SK-N-SH (cell line): ENCODE measurements around the gene RAB17. TPM values are rescaled to one million over a fixed set of nuclear protein-coding genes. Genes with fewer than 3 reads are reported as not detected.

Experiments
- CTCF ChIA-PET: fragments of 300-600, 350-600 bp; formaldehyde crosslinking; extraction: SDS; loops from one replicate; lab custom pipeline; 2021; lab: Yijun Ruan, JAX
- POLR2A ChIA-PET: fragments of 350-600 bp; sonication (Branson Sonifier 250); formaldehyde crosslinking; extraction: SDS; loops from one replicate; lab custom pipeline; 2020; ENCODE audit warnings: antibody characterized with exemption, inconsistent platforms; lab: Yijun Ruan, JAX
- DNase-seq: peaks from one replicate; pipeline ENCODE4 v3.0.0; 2012
- H2AFZ ChIP-seq: fragments of 200-600 bp; sonication (generic); 2 replicates; pipeline ENCODE4 v1.8.1; 2016; ENCODE audit warnings: antibody characterized with exemption, mild to moderate bottlenecking, low read depth
- H3F3A ChIP-seq: fragments of 200-600 bp; sonication (generic); replicated peaks from 2 replicates; pipeline ENCODE3; 2016; ENCODE audit warnings: antibody characterized with exemption, mild to moderate bottlenecking; ENCODE audit not compliant: insufficient read depth
- H3K27ac ChIP-seq, 2 experiments: fragments of 200-500 bp in 1 of 2; fragments of 200-600 bp in 1 of 2; sonication (Bioruptor generic) in 1 of 2; sonication (generic), shearing (Covaris generic) in 1 of 2; 2 replicates each; pipeline versions ENCODE4 v1.5.1 to v1.6.1; 2014 to 2016; ENCODE audit warnings: low read depth in 2 of 2, inconsistent platforms in 1 of 2, low read length in 1 of 2, mild to moderate bottlenecking in 1 of 2, mixed read lengths in 1 of 2
- H3K27me3 ChIP-seq: fragments of 200-600 bp; sonication (generic), shearing (Covaris generic); 2 replicates; pipeline ENCODE4 v1.6.1; 2016; ENCODE audit warnings: mixed run types; ENCODE audit not compliant: insufficient read depth
- H3K36me3 ChIP-seq, 2 experiments: fragments of 200-500 bp in 1 of 2; fragments of 200-600 bp in 1 of 2; sonication (Bioruptor generic) in 1 of 2; sonication (generic) in 1 of 2; replicated peaks in 1 of 2; 2 replicates each; pipeline versions ENCODE3 to v1.5.1; 2014 to 2016; ENCODE audit warnings: low read length in 1 of 2, mild to moderate bottlenecking in 1 of 2; ENCODE audit not compliant: insufficient read depth in 2 of 2, control insufficient read depth in 1 of 2
- H3K4me1 ChIP-seq, 2 experiments: fragments of 200-500 bp in 1 of 2; fragments of 200-600 bp in 1 of 2; sonication (Bioruptor generic) in 1 of 2; sonication (generic), shearing (Covaris generic) in 1 of 2; 2 replicates each; pipeline versions ENCODE4 v1.5.1 to v1.6.1; 2014 to 2016; ENCODE audit warnings: low read depth in 1 of 2, low read length in 1 of 2, mixed run types in 1 of 2; ENCODE audit not compliant: insufficient read depth in 2 of 2, control insufficient read depth in 1 of 2
- H3K4me2 ChIP-seq: fragments of 200-600 bp; sonication (generic), shearing (Covaris generic); 2 replicates; pipeline ENCODE4 v1.6.1; 2017; ENCODE audit warnings: mixed run types
- H3K4me3 ChIP-seq, 2 experiments: fragments of 200-500 bp in 1 of 2; fragments of 200-600 bp in 1 of 2; sonication (Bioruptor generic) in 1 of 2; sonication (generic), shearing (Covaris generic) in 1 of 2; 2 replicates each; pipeline versions ENCODE4 v1.5.1 to v1.8.1; 2014 to 2016; ENCODE audit warnings: low read depth in 2 of 2, inconsistent platforms in 1 of 2, low read length in 1 of 2, mild to moderate bottlenecking in 1 of 2, mixed read lengths in 1 of 2, moderate library complexity in 1 of 2
- H3K79me2 ChIP-seq: fragments of 200-600 bp; sonication (generic); 2 replicates; pipeline ENCODE4 v1.8.1; 2017; ENCODE audit warnings: mild to moderate bottlenecking; ENCODE audit not compliant: insufficient read depth
- H3K9ac ChIP-seq: fragments of 200-600 bp; sonication (generic); 2 replicates; pipeline ENCODE4 v1.6.1; 2017; ENCODE audit warnings: mixed run types
- H3K9me2 ChIP-seq: fragments of 200-600 bp; sonication (generic); 2 replicates; pipeline ENCODE4 v1.6.1; 2017; ENCODE audit warnings: mixed run types
- H3K9me3 ChIP-seq: fragments of 200-600 bp; sonication (generic); 2 replicates; pipeline ENCODE4 v1.6.1; 2017; ENCODE audit warnings: mixed run types, mild to moderate bottlenecking, moderate library complexity
- H4K20me1 ChIP-seq: fragments of 200-600 bp; sonication (generic); 2 replicates; pipeline ENCODE4 v1.6.1; 2017; ENCODE audit warnings: mild to moderate bottlenecking, mixed run types; ENCODE audit not compliant: insufficient read depth
- CTCF ChIP-seq: fragments of 200-600 bp; sonication (generic); IDR thresholded peaks from 2 replicates; pipeline ENCODE4 v1.6.1; 2017; ENCODE audit warnings: antibody characterized with exemption, mild to moderate bottlenecking, moderate library complexity
- MEF2A ChIP-seq: IDR thresholded peaks from 2 replicates; pipeline ENCODE4 v1.4.0; 2012; ENCODE audit warnings: low read depth, borderline replicate concordance
- RFX5 ChIP-seq: IDR thresholded peaks from 2 replicates; pipeline ENCODE4 v1.6.1; 2012; ENCODE audit warnings: mild to moderate bottlenecking, improper control_type of control experiment, low read length
- WGBS: methylation state at CpG from one replicate; pipeline ENCODE4 v1.1.6; 2017; ENCODE audit warnings: low lambda C conversion rate; 5-methylcytosine and 5-hydroxymethylcytosine counted together
- polyA plus RNA-seq, 3 experiments: library from polyadenylated mRNA; depleted of rRNA; stranded (reverse); fragments of >200 nt; gene quantifications; 2 replicates each; pipeline ENCODE4 v1.2.3, GENCODE V29; 2012
- TF ChIP-seq, protein P1 (sequence below): fragments of 150-350 bp; IDR thresholded peaks from 2 replicates; pipeline ENCODE4 v1.6.1; 2017; ENCODE audit warnings: antibody characterized with exemption, low read length, low read depth, borderline replicate concordance
- TF ChIP-seq, protein P2 (sequence below): IDR thresholded peaks from 2 replicates; pipeline ENCODE4 v1.4.0; 2012; ENCODE audit warnings: low read depth, borderline replicate concordance

RAB17 gene
- polyA plus RNA-seq, 1 of the 3 experiments (the other 2 are of a cell fraction): 0.10 TPM

GRCh38 chr2:237576974-237577373 is 13.6 kb downstream of the RAB17 start:
- no peak for DNase-seq
- Histone ChIP-seq H3K4me1 (peaks cover 6 to 21% of the 10 kb centered on the region in 2 experiments; a peak in 3 of 4 replicates), H2AFZ (no peak overlapping the region), H3K4me3 (no peak overlapping the region), H3K4me2 (no peak overlapping the region), H3K9me2 (no peaks in the 10 kb centered on the region), H3K79me2 (no peaks in the 10 kb centered on the region), H3K36me3 (no peaks in the 10 kb centered on the region), H4K20me1 (no peaks in the 10 kb centered on the region), H3F3A (no peaks in the 10 kb centered on the region), H3K9me3 (no peaks in the 10 kb centered on the region), H3K9ac (no peak overlapping the region), H3K27ac (no peak overlapping the region), H3K27me3 (no peaks in the 10 kb centered on the region)
- POLR2A ChIA-PET: no interaction called here
- WGBS: 95% methylated on average over 8 of the region's 9 CpGs
- CTCF ChIA-PET: interaction anchor here (0.9 to 7.9 kb wide), 4 partner anchors 65 to 455 kb away, joined by 3 to 311 read pairs (median 4); no protein-coding TSS in a partner anchor
- TF ChIP-seq, protein P1, sequence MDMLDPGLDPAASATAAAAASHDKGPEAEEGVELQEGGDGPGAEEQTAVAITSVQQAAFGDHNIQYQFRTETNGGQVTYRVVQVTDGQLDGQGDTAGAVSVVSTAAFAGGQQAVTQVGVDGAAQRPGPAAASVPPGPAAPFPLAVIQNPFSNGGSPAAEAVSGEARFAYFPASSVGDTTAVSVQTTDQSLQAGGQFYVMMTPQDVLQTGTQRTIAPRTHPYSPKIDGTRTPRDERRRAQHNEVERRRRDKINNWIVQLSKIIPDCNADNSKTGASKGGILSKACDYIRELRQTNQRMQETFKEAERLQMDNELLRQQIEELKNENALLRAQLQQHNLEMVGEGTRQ: no peak
- TF ChIP-seq CTCF (no peak), MEF2A (no peak)

- Histone ChIP-seq H3K4me1 (peaks cover 6 to 16% of the 10 kb centered on the region in 2 experiments; a peak in 3 of 4 replicates), H4K20me1 (no peaks in the 10 kb centered on the region), H3K9me2 (no peaks in the 10 kb centered on the region), H3K4me2 (no peak overlapping the region), H3F3A (no peaks in the 10 kb centered on the region), H2AFZ (no peak overlapping the region), H3K4me3 (no peak overlapping the region), H3K9ac (no peak overlapping the region), H3K27me3 (no peaks in the 10 kb centered on the region), H3K9me3 (no peaks in the 10 kb centered on the region), H3K36me3 (no peaks in the 10 kb centered on the region), H3K79me2 (no peaks in the 10 kb centered on the region), H3K27ac (no peak overlapping the region)
- 89% methylated on average over 22 of the region's 27 CpGs for WGBS
- TF ChIP-seq, protein P2, sequence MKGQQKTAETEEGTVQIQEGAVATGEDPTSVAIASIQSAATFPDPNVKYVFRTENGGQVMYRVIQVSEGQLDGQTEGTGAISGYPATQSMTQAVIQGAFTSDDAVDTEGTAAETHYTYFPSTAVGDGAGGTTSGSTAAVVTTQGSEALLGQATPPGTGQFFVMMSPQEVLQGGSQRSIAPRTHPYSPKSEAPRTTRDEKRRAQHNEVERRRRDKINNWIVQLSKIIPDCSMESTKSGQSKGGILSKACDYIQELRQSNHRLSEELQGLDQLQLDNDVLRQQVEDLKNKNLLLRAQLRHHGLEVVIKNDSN: no peak
- no peak for TF ChIP-seq RFX5
- CTCF ChIA-PET: interaction anchor here (0.9 to 7.9 kb wide), 8 partner anchors 25 to 483 kb away, joined by 3 to 311 read pairs (median 4); no protein-coding TSS in a partner anchor
- DNase-seq: no peak
- POLR2A ChIA-PET: no interaction called here
Observed at GRCh38 chr2:237575869-237576862, 14.4 kb downstream of the RAB17 start.
